GM12872 (cell line): ENCODE data around the gene RNF126.
A peak's percentile ranks its signal among the peaks of the same experiment; 100 is the strongest.

ENCODE experiments used
- TF ChIP-seq, protein P1 (sequence below): IDR thresholded peaks from 3 replicates; pipeline ENCODE4 v1.5.1; 2011; ENCODE audit warnings: low read depth, mild to moderate bottlenecking, low read length, moderate library complexity; ENCODE audit not compliant: insufficient read depth

Gene RNF126

DNA sequence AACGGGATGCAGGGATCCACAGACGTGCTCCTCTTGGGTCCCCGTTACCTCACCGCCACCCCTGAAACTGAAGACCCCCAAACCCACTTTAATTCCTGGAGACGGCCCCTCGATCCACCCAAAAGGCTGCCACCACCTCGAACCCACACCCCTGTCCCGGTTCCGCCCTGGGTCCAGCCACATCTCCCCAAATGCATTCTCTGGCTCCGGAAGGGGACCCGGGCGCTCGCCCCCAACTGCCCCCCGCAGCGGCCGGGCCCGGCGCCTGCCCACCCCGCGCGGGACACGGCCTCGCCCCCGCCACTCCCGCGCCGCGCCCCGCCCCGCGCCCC is 13.0 kb upstream of the RNF126 start:
- TF ChIP-seq, protein P1, sequence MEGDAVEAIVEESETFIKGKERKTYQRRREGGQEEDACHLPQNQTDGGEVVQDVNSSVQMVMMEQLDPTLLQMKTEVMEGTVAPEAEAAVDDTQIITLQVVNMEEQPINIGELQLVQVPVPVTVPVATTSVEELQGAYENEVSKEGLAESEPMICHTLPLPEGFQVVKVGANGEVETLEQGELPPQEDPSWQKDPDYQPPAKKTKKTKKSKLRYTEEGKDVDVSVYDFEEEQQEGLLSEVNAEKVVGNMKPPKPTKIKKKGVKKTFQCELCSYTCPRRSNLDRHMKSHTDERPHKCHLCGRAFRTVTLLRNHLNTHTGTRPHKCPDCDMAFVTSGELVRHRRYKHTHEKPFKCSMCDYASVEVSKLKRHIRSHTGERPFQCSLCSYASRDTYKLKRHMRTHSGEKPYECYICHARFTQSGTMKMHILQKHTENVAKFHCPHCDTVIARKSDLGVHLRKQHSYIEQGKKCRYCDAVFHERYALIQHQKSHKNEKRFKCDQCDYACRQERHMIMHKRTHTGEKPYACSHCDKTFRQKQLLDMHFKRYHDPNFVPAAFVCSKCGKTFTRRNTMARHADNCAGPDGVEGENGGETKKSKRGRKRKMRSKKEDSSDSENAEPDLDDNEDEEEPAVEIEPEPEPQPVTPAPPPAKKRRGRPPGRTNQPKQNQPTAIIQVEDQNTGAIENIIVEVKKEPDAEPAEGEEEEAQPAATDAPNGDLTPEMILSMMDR: no peak

DNA sequence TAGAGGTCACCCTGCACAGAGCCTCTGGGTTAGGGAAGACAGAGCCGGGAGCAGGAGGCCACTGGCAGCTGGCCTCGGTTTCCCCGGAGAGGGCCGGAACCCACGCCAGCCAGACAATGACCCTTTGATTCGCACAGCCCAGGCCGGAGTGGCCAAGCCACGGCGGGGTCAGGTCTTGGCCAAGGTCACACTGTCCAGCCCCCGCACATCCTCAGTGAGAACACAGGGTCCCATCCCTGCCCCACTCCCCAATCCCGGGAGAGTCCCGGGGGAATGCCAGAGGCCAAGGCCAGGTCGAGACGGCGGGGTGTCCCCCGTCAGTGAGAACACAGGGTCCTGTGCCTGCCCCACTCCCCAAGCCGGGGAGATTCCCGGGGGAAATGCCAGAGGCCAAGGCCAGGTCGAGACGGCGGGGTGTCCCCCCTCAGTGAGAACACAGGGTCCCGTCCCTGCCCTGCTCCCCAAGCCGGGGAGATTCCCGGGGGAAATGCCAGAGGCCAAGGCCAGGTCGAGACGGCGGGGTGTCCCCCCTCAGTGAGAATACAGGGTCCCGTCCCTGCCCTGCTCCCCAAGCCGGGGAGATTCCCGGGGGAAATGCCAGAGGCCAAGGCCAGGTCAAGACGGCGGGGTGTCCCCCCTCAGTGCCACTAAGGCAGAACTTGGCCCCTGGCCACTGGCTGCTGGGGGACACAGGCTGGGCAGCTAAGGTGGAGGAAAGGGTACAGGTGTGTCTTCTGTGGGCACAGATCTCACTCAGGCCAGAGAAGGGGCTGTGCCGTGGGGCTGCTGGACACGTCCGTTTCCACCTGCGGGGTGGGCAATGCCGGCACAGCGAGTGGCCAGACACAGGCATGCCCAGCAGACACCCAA is 11.5 kb upstream of the RNF126 start:
- TF ChIP-seq, protein P1: no peak

DNA sequence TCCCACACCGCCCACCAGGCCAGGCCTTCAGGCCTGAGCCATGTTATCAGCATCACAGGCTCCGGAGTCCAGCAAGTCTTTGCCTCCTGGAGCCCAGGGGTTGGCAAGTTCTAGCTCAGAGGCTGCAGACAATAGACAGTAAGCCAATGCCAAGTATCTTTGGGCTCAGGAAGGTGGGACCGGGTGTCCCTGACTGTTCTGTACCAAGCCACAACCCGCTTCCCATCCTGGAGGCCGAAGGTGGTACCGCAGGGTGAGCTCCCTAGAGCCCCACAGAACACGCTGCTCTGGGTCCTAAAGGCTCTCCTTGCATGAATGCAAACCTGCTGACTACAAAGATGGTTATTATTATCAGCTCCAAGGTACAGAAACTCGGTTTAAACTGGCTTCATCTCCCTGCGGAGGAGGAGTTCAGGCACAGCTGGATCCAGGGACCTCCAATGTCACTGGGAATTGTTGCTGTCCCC is 7.6 kb upstream of the RNF126 start:
- TF ChIP-seq, protein P1: peak; percentile 36; the same call in 1 of the 3 replicates

DNA sequence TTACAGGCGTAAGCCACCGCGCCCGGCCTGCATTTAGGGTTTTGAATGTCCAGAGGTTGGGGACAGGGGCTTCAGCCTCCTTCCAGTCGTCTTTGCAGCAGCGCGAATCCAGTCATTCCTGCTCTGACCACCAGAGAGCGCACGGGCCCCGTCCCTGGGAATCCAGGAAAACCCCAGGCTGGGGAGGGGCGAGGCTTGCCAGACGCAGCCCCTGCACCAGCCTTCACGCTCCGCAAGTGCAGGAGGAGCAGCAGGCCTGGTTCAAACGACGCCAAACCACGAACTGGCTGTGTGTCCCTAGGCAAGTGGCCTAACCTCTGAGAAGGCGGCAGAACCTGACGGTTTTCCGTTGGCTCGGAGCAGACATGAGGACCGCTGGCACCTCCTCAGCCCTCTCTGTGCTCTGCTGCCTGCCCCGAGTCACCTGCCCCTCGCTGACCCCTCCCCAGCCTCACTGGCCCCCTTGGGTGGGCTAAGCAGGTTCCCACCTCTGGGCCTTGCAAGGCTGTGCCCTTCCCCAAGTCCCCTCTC is 2.0 kb upstream of the RNF126 start:
- TF ChIP-seq, protein P1: peak; percentile 90

DNA sequence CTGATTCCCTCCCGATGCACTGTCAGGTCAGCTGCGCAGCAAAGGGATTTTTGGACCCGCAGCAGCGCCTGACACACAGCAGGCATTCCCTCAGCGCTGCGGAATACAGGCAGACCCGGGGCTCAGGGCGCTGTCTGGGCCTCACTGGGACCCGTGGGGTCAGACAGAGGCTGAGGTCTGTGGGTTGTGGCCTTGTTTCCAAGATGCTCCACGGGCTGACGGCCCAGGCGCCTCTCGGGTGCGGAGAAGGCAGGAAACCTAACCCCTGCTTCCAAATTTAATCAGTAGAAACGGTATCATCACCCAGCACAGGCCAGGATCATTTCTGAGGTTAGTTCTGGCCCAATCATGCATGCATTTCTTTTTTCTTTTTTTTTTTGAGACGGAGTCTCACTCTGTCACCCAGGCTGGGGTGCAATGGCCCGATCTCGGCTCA is 686 bp upstream of the RNF126 start:
- TF ChIP-seq, protein P1: no peak

DNA sequence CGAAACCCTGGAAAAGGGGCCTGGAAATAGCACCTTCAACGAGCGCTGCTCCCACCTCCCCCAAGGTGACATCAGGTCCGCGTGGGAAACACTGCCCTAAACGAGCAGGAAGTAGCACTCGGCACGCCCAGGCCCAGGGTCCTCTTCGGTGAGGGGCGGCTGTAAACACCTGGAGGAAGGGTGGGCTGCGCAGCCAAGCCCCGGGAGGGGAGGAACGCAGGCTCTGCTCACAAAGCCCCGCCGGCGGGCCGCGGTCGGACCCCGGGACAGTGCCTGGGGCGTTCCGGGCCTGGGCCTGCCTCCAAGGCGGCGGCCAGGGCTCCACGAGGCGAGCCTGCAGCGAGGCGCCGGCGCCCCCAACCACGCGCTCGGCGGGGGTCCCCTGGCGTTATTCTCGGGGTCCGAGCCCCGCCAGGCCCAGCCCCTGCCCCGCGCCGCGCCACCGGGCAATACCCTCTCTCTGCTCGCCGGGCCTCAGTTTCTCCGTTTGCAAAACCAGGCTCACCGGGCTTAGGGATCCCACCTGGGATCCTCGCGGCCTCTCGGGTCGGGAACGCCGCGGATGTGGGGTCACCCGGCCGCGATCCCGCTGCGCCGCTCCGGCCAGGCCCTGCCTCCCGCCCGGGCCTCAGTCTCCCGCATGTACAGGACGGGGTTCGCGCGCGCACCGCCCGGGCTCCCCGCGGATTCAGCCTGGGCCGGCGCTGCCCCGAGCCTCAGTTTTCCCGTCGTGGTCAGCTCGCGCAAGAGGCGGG is 630 bp downstream of the RNF126 start:
- TF ChIP-seq, protein P1: no peak
